Central memory CD8-positive, alpha-beta T cell (primary cell): Measurements from ENCODE around the gene PPM1H.
"Not testable (repeated sequence)": the region's sequence is repeated elsewhere in the genome, so short reads cannot be mapped to it uniquely, and the experiment has no call there.

Experiments used
- ATAC-seq: fragments of 150-1000 bp; cut with Tn5 transposase; replicated peaks from 2 replicates; pipeline ENCODE4 v1.10.0; 2022; ENCODE audit warnings: mild to moderate bottlenecking, moderate FRiP score, moderate number of reproducible peaks; ENCODE audit not compliant: poor library complexity, severe bottlenecking; ENCODE audit errors: extremely low read depth
- DNase-seq, 2 donors: peaks; one replicate each; pipeline ENCODE4 v3.0.0; 2021; ENCODE audit warnings: low spot score in 2 of 2
- H3K27ac Mint-ChIP-seq: one replicate; pipeline ENCODE4 v1.8.0; 2022; ENCODE audit warnings: low read depth, mild to moderate bottlenecking, moderate library complexity, mixed read lengths
- H3K27me3 Mint-ChIP-seq: one replicate; pipeline ENCODE4 v1.8.0; 2022; ENCODE audit warnings: mixed read lengths
- H3K36me3 Mint-ChIP-seq: one replicate; pipeline ENCODE4 v1.8.0; 2022; ENCODE audit warnings: mild to moderate bottlenecking, moderate library complexity, mixed read lengths; ENCODE audit not compliant: insufficient read depth
- H3K4me1 Mint-ChIP-seq: one replicate; pipeline ENCODE4 v1.8.0; 2022; ENCODE audit warnings: mixed read lengths
- H3K4me3 Mint-ChIP-seq: one replicate; pipeline ENCODE4 v1.8.0; 2022; ENCODE audit warnings: mild to moderate bottlenecking, moderate library complexity, mixed read lengths
- H3K9me3 Mint-ChIP-seq: one replicate; pipeline ENCODE4 v1.8.0; 2022; ENCODE audit warnings: mixed read lengths

The PPM1H gene

GRCh38 chr12:62833634-62834033 lies 101.3 kb downstream of the PPM1H start:
- H3K4me1 Mint-ChIP-seq = no peaks in the 10 kb centered on the region
- H3K4me3 Mint-ChIP-seq = no peak overlapping the region
- H3K27ac Mint-ChIP-seq = no peak overlapping the region
- ATAC-seq (no peak), DNase-seq (no peak)
- H3K27me3 Mint-ChIP-seq = peaks cover 14% of the 10 kb centered on the region
- no peaks in the 10 kb centered on the region for H3K9me3 Mint-ChIP-seq
- no peaks in the 10 kb centered on the region for H3K36me3 Mint-ChIP-seq

DNA sequence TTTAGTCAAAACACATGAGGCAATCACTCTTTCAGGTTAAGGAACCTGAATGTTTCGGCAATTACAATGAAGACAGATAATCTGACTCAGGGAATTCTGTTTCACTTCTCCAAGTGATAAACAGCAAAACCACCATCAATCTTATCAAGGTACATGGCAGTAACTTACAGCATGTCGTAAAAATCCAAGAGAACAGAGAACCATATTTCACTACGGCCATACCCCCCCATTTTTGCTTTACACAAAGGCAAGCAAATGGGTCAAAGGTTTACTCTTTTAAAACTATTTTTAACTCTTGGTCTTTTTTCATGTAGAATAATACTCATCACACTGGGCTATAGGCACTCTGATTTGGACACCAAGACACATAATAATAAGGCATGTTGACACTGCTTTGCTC lies 102.4 kb downstream of the PPM1H start:
- DNase-seq (no peak), ATAC-seq (no peak)
- Mint-ChIP-seq H3K27me3 (peaks cover 14% of the 10 kb centered on the region), H3K36me3 (no peaks in the 10 kb centered on the region), H3K9me3 (no peaks in the 10 kb centered on the region), H3K27ac (no peak overlapping the region), H3K4me3 (no peak overlapping the region), H3K4me1 (no peaks in the 10 kb centered on the region)

GRCh38 chr12:62832027-62832426 lies 102.9 kb downstream of the PPM1H start:
- H3K4me1 Mint-ChIP-seq = no peaks in the 10 kb centered on the region
- no peak for ATAC-seq
- no peaks in the 10 kb centered on the region for H3K9me3 Mint-ChIP-seq
- peaks cover 14% of the 10 kb centered on the region for H3K27me3 Mint-ChIP-seq
- no peak overlapping the region for H3K4me3 Mint-ChIP-seq
- no peak overlapping the region for H3K27ac Mint-ChIP-seq
- no peaks in the 10 kb centered on the region for H3K36me3 Mint-ChIP-seq
- no peak for DNase-seq

- Mint-ChIP-seq H3K4me1 (no peaks in the 10 kb centered on the region), H3K4me3 (no peak overlapping the region), H3K9me3 (no peaks in the 10 kb centered on the region), H3K27ac (no peak overlapping the region), H3K36me3 (no peaks in the 10 kb centered on the region), H3K27me3 (peaks cover 9% of the 10 kb centered on the region)
- ATAC-seq (no peak), DNase-seq (no peak)
Measured at GRCh38 chr12:62827855-62828254, 107.1 kb downstream of the PPM1H start.

- DNase-seq (no peak), ATAC-seq (no peak)
- Mint-ChIP-seq H3K27me3 (peaks cover 17% of the 10 kb centered on the region), H3K9me3 (no peaks in the 10 kb centered on the region), H3K4me3 (no peak overlapping the region), H3K4me1 (no peaks in the 10 kb centered on the region), H3K27ac (no peak overlapping the region), H3K36me3 (no peaks in the 10 kb centered on the region)
Measured at GRCh38 chr12:62827042-62827441, 107.9 kb downstream of the PPM1H start.

DNA sequence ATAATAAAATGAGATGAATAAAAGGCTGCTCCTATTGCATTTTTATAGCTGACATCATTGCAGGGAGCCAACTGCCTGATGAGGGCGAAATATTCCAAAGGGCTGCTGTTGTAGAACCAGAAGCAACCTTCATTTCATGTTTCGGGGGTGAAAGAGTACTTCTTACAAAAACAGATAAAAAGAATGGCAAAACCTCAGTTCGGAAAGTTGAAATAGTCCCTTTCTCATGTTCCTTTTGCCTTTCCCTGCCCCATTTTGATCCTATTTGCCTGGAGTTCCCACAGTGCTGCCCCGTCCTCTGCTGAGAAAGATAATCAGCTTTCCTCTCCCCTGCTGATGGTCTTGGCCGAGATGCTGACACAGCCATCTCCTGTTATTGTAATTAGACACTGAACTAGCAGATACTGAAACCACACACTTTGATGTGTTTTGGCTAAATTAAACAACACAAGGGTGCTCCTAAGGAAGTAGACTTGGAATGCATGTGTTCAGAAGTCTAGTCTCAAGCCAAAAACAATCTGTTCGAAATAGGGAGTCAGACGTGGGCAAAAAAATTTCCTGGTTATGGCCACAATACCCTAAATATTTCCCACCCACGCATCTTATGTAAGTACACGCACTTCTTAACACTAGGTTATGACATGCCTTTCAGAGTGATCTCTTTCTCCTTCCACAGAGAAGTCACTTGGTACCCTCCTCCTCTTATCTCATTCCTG lies 117.2 kb downstream of the PPM1H start:
- Mint-ChIP-seq H3K9me3 (no peaks in the 10 kb centered on the region), H3K4me1 (no peaks in the 10 kb centered on the region), H3K27me3 (peaks cover 82% of the 10 kb centered on the region), H3K4me3 (no peak overlapping the region), H3K36me3 (no peaks in the 10 kb centered on the region), H3K27ac (no peak overlapping the region)
- no peak for ATAC-seq
- DNase-seq = no peak

DNA sequence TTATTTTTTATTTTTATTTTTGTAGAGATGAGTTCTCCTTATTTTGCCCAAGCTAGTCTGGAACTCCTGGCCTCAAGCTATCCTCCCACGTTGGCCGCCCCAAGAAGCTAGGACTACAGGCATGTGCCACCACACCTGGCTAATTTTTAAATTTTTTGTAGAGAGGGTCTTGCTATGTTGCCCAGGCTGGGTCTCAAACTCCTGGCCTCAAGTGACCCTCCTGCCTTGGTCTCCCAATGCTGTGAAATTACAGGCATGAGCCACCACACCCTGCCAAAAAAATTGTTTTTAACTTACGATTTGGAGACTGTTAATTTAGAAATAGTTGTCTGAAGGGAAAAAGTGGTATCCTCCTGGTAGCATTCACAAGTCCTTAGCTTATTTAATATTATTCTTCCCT lies 120.7 kb downstream of the PPM1H start:
- Mint-ChIP-seq H3K27ac (no peak overlapping the region), H3K4me3 (no peak overlapping the region), H3K4me1 (no peaks in the 10 kb centered on the region), H3K36me3 (no peaks in the 10 kb centered on the region), H3K9me3 (no peaks in the 10 kb centered on the region), H3K27me3 (peaks cover 47% of the 10 kb centered on the region)
- no peak for DNase-seq
- ATAC-seq = no peak

DNA sequence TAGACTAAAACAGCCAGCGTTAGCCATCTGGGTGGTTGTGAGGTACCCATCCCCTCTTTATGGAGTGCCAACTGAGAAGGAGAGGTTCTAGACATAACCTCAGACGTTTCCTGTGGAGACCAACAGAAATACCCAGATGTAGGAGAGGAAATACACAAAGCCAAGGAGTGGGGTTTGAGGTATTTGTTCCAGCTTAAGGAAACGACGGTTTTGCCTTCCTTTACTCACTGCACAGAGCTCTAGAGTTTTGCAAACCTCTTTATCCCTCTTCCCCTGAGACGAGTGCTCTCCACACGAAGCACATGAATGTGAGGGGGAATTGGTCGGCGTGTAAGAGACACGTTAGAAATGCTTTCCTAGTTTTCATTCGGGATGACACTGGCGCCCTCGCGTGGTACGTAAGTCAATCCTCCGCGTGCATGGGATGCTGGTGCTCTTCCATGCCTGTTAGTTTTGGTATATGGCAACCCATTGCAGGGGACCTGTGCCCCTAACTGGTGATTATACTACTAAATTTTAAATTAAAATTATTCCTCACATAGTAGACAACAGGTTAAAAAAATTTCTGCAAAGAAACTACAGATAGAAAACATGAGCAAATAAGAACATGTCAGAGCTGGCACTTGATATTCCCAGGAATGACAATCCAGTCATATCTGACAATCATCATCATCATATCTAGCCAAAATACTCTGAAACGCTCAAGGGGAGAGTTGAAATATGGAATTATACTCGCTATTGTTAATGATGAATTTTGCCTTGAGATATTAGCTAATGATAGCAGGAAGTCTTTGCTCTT lies 121.7 kb downstream of the PPM1H start:
- no peaks in the 10 kb centered on the region for H3K4me1 Mint-ChIP-seq
- ATAC-seq = no peak
- no peak overlapping the region for H3K27ac Mint-ChIP-seq
- no peaks in the 10 kb centered on the region for H3K9me3 Mint-ChIP-seq
- DNase-seq = no peak
- H3K4me3 Mint-ChIP-seq = no peak overlapping the region
- H3K27me3 Mint-ChIP-seq = peaks cover 38% of the 10 kb centered on the region
- H3K36me3 Mint-ChIP-seq = no peaks in the 10 kb centered on the region

- not testable (repeated sequence) for H3K36me3 Mint-ChIP-seq, H3K27ac Mint-ChIP-seq, H3K4me3 Mint-ChIP-seq, ATAC-seq, H3K4me1 Mint-ChIP-seq, DNase-seq, H3K9me3 Mint-ChIP-seq
- H3K27me3 Mint-ChIP-seq = peaks cover 28% of the 10 kb centered on the region
Measured at GRCh38 chr12:62811481-62811880, 123.5 kb downstream of the PPM1H start.

DNA sequence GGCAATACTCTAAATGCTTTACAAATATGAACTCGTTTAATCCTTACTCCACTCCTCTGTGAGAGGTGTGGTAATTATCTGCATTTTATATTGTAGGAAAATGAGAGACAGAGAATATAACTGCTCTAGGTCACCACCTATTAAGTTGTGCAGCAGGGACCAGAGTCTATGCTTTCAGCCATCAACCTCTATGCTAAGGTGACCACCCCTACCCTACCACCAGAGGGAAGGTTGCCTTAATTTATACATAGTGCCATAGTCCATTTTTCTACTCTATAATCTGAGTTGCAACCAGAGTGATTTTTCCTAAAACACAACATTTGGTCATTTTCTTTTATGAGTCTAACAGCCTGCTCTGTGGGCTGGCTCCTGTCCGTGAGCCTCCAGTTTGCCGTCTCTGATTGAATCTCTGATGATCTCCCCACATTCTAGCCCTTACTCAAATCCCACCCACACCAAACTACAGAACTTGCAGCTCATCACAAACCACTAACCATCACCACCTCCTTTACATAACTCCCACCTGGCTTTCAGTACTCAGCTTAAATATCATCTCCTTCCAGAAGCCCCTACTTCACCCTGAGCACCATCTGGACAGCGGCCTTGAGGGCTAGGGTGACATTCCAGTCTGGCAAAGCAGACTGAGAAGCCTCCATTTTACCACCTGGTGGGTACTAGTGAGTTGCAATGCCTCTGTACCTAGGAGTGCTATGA lies 126.6 kb downstream of the PPM1H start:
- Mint-ChIP-seq H3K27ac (no peak overlapping the region), H3K4me1 (no peaks in the 10 kb centered on the region), H3K36me3 (no peaks in the 10 kb centered on the region), H3K9me3 (no peaks in the 10 kb centered on the region), H3K4me3 (no peak overlapping the region), H3K27me3 (no peaks in the 10 kb centered on the region)
- DNase-seq (no peak), ATAC-seq (no peak)

DNA sequence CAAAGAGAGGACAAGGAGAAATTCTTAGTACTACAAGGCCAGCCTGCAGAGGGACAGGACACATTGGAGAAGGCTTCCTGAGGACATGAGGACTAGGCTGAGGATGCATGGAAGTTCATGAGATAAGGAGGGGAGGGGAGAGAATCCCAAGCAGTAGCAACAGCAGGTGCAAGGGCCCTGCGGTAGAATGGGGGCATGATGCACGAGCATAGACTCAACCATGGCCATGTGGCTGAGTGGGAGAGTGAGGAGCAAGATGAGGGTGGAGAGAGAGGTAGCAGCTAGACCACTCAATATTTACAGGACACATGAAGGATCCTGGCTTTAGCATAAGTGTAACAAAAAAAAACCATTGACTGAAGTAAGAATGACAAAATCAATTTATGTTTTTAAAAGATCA lies 128.1 kb downstream of the PPM1H start:
- Mint-ChIP-seq H3K9me3 (no peaks in the 10 kb centered on the region), H3K4me1 (no peaks in the 10 kb centered on the region), H3K4me3 (no peak overlapping the region), H3K27ac (no peak overlapping the region), H3K36me3 (no peaks in the 10 kb centered on the region), H3K27me3 (no peaks in the 10 kb centered on the region)
- DNase-seq (no peak), ATAC-seq (no peak)

- DNase-seq (no peak), ATAC-seq (no peak)
- H3K27ac Mint-ChIP-seq = no peak overlapping the region
Measured at GRCh38 chr12:62806244-62806836, 128.6 kb downstream of the PPM1H start.

More at GRCh38 chr12:62806244-62806836, 128.6 kb downstream of the PPM1H start:
- no peaks in the 10 kb centered on the region for H3K27me3 Mint-ChIP-seq
- no peaks in the 10 kb centered on the region for H3K9me3 Mint-ChIP-seq
- H3K36me3 Mint-ChIP-seq = no peaks in the 10 kb centered on the region
- no peak overlapping the region for H3K4me3 Mint-ChIP-seq
- H3K4me1 Mint-ChIP-seq = no peaks in the 10 kb centered on the region
